GM19099 (cell line): ENCODE data around the gene TBC1D28.
A peak's percentile ranks its signal among the peaks of the same experiment; 100 is the strongest.
"Not testable (repeated sequence)": the region's sequence is repeated elsewhere in the genome, so short reads cannot be mapped to it uniquely, and the experiment has no call there.

Experiments
- POLR2A ChIP-seq: IDR thresholded peaks from 3 replicates; pipeline ENCODE4 v1.6.1; 2011; ENCODE audit warnings: low read depth; ENCODE audit not compliant: insufficient read length; ENCODE audit errors: extremely low read depth

The TBC1D28 gene

GRCh38 chr17:18644291-18644690 lies at the start of gene TBC1D28:
Gene TBC1D28 (minus strand): TSS chr17:18644391. CDS start chr17:18641352, 3,039 bp downstream.
- TF ChIP-seq POLR2A = not testable (repeated sequence)

GRCh38 chr17:18681767-18682571 lies 37.8 kb upstream of the TBC1D28 start, which contains the start of gene FOXO3B:
Gene FOXO3B (minus strand): TSS chr17:18682314. CDS start chr17:18681651, 663 bp downstream.
- peak; percentile 60 for TF ChIP-seq POLR2A

DNA sequence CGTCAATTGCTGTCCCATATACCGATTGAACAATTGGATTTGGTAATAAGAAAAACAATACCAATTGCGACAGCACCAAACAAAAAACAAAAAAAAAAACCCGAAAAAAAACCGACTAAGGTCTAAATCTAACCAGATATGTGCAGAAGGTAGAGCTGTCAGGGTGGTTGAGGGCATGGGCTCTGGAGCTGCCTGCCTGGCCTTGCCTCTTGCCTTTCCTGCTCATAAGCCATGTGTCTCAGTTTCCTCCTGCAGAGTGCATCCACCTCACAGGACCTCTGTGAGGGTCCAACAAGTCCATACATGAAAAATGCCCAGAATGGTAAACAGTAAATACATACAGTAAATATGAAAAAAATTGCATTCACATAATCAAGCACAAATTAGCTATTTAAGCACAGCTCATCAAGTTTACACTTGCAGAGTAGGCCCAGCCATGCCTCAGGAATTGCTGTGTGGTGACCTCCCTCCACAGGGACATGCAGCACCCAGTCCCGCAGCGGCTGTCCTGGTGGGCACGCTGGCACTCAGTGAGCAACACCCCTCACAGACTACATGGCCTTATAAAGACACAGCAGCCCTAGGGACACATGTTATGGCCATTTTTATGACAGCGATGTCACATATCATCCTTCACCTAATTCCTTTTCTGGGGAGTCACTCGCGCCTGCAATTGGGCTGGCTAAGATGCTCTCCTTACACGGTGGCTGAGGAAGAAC lies 17.9 kb downstream of the TBC1D28 start:
- TF ChIP-seq POLR2A = no peak

GRCh38 chr17:18625509-18626104 lies 18.6 kb downstream of the TBC1D28 start:
- peak; percentile 22 for TF ChIP-seq POLR2A
